Right lobe of liver (tissue), 4 donors: ENCODE data around the gene SEMA3B.

Experiments used
- POLR2A ChIP-seq: fragments of 450-650 bp; IDR thresholded peaks from one replicate; pipeline ENCODE4 v1.6.1; 2017; ENCODE audit warnings: antibody characterized with exemption, mild to moderate bottlenecking
- TF ChIP-seq, protein P1 (sequence below), 4 donors: fragments of 200-600 bp in 3 of 4; fragments of 450-650 bp in 1 of 4; IDR thresholded peaks; one replicate each; pipeline versions ENCODE4 v1.5.1 to v1.8.0; 2016 to 2022; ENCODE audit warnings: antibody characterized with exemption in 4 of 4, mild to moderate bottlenecking in 2 of 4
- donor health status: DM: no; HTN: no; CAD: no.
- donor health status: DM: no; HTN: no; CAD: no.
- donor health status: DM: no; HTN: yes; CAD: no.

GRCh38 chr3:50327129-50327528 is 58.2 kb downstream of the SEMA3B start:
- TF ChIP-seq, protein P1, sequence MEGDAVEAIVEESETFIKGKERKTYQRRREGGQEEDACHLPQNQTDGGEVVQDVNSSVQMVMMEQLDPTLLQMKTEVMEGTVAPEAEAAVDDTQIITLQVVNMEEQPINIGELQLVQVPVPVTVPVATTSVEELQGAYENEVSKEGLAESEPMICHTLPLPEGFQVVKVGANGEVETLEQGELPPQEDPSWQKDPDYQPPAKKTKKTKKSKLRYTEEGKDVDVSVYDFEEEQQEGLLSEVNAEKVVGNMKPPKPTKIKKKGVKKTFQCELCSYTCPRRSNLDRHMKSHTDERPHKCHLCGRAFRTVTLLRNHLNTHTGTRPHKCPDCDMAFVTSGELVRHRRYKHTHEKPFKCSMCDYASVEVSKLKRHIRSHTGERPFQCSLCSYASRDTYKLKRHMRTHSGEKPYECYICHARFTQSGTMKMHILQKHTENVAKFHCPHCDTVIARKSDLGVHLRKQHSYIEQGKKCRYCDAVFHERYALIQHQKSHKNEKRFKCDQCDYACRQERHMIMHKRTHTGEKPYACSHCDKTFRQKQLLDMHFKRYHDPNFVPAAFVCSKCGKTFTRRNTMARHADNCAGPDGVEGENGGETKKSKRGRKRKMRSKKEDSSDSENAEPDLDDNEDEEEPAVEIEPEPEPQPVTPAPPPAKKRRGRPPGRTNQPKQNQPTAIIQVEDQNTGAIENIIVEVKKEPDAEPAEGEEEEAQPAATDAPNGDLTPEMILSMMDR (IDR thresholded peaks at IDR 0.05) = no peak
- no peak for TF ChIP-seq POLR2A
